ENCODE data around the gene TMEM47. TPM values are rescaled to one million over a fixed set of nuclear protein-coding genes. Genes with fewer than 3 reads are reported as not detected.
A peak's percentile ranks its signal among the peaks of the same experiment; 100 is the strongest.

TMEM47 gene
- total RNA-seq, 4 donors from 2014 or later: 15.6 to 53.8 (median 26.9) TPM

DNA sequence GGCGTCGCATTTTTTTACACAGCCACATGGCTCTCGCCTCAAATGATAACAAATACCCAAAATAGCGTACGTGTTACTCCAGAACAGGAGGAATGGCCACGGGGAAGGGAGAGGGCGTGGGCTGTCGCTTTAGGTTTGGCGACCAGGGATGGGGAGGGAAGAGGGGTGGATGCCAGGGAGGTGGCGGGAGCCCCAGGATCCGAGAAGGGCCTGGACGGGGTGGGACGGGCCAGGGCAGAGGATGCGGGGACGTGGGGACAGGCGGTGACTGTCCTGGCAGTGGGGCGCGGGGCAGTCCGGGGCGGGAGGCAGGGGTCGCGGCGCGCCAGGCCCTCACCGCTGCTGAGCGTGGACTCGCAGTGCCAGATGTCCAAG is 631 bp downstream of the TMEM47 start:
- H3K27me3 ChIP-seq: no peaks in the 10 kb centered on the region

DNA sequence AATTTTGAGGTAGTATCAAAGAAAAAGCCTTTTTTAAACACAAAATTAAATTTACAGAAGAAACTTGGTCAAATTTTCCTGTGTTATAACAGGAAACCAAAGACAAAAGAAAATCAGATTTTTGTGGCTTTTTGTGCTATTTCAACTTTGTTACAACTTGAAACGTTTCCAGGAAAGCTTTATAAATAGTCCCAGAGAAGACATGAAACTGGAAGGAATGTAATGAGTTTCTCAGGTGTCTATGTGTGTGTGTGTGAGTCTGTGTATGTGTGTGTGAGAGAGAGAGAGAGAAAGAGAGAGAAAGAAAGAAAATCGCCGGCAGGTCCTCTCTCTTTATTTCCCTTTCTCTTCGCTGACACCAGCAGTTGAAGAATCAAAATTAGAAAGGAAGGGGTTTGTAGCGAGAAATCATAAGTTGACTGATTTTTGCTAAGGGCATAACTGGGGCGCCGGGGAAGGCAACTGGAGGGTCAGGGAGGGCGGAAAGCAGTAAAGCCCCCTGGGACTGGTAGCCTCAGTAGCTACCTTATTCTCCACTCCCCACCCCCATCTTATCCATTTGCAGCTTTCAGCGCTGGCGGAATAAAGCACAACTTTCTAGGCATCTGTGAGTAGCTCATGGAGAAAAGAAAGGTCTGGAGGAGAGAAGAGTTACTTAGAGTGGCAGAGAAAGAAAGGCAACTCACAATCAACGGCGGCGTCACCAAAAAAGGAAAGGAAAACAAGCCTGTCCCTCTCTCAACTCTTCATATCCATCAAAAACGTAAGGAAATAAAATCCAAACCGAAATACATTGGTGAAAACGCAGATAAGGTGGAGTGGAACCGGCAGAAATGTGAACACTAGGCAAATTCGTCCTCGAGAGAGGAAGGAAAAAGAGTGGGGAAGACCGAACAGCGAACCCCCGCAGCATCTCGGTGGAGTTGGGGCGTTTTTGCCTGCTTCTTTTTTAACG is 1.3 kb downstream of the TMEM47 start:
- 3 to 6% methylated on average over 25 of the region's 25 CpGs for WGBS, 2 donors

More for the DNA sequence above, 631 bp downstream of the TMEM47 start:
- no peak for TF ChIP-seq POLR2A (IDR thresholded peaks at IDR 0.05)
- Histone ChIP-seq H3K27ac (peak overlapping the region; percentile 15 to 61 (median 50)), H3K4me3 (replicated peaks in 1 of 3) (peak overlapping the region; percentile 4 to 65 (median 38)), H3K36me3 (no peaks in the 10 kb centered on the region), H3K4me1 (no peaks in the 10 kb centered on the region), H3K9me3 (no peaks in the 10 kb centered on the region)
- intact Hi-C loops (cut with DNase I): no loop called here
- DNase-seq: no peak
- WGBS, 2 donors: 0% methylated on average over 5 of the region's 27 CpGs

DNA sequence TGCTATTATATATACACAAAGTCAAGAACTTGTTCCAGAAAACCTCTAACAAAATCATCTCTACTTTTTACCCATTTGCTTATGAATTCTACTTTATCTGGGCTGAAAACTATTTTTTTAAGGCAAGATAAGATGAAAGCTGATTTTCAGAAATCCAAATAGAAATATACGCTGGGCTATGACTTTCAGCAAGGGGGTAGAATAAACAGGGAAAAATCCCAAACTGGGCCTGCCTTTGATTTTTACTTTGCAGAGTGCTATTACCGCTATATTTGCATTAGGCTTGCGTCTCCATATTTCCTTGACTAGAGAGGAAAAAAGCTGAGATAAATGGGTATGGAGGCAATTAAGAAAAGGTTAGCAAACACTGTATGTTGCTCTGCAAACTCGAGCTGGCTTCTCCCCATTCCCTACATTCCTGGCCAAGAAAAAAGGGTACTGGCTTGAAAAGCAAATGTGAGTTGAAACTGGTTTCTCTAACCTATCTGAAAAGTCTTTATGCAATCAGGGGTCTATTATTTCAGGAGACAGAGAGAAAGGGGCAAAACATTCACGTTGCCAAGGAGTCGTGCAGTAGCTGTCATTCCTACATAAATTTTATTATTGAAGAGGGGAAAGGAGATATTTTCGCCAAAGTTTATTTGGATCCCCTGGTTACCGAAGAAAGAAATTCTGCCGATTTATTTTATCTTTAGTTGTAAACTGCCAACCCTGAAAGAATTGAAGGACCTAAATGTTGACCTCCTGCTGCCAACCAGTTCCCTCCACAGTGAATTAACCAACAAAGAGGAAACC is 2.2 kb downstream of the TMEM47 start:
- intact Hi-C loops (cut with DNase I): no loop called here
- Histone ChIP-seq H3K4me3 (replicated peaks in 1 of 3) (no peak overlapping the region), H3K36me3 (no peaks in the 10 kb centered on the region), H3K4me1 (no peaks in the 10 kb centered on the region), H3K9me3 (no peaks in the 10 kb centered on the region), H3K27me3 (no peaks in the 10 kb centered on the region), H3K27ac (peak overlapping the region in 2 of 3 donors; percentile 50 to 61)
- TF ChIP-seq POLR2A (IDR thresholded peaks at IDR 0.05): no peak
- TF ChIP-seq, protein P1, sequence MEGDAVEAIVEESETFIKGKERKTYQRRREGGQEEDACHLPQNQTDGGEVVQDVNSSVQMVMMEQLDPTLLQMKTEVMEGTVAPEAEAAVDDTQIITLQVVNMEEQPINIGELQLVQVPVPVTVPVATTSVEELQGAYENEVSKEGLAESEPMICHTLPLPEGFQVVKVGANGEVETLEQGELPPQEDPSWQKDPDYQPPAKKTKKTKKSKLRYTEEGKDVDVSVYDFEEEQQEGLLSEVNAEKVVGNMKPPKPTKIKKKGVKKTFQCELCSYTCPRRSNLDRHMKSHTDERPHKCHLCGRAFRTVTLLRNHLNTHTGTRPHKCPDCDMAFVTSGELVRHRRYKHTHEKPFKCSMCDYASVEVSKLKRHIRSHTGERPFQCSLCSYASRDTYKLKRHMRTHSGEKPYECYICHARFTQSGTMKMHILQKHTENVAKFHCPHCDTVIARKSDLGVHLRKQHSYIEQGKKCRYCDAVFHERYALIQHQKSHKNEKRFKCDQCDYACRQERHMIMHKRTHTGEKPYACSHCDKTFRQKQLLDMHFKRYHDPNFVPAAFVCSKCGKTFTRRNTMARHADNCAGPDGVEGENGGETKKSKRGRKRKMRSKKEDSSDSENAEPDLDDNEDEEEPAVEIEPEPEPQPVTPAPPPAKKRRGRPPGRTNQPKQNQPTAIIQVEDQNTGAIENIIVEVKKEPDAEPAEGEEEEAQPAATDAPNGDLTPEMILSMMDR (IDR thresholded peaks at IDR 0.05): no peak
- WGBS, 2 donors: 47 to 56% methylated on average over 9 of the region's 9 CpGs
- DNase-seq: no peak

More for the DNA sequence above, 1.3 kb downstream of the TMEM47 start:
- Histone ChIP-seq H3K9me3 (no peaks in the 10 kb centered on the region), H3K27ac (peak overlapping the region; percentile 26 to 61 (median 50)), H3K27me3 (no peaks in the 10 kb centered on the region), H3K36me3 (no peaks in the 10 kb centered on the region), H3K4me3 (replicated peaks in 1 of 3) (peak overlapping the region in 2 of 3 donors; percentile 13 to 38), H3K4me1 (no peaks in the 10 kb centered on the region)
- DNase-seq: peak in 1 of 2 donors; percentile 1
- TF ChIP-seq, protein P1 (IDR thresholded peaks at IDR 0.05): no peak
- no peak for TF ChIP-seq POLR2A (IDR thresholded peaks at IDR 0.05)
- intact Hi-C loops (cut with DNase I): no loop called here

DNA sequence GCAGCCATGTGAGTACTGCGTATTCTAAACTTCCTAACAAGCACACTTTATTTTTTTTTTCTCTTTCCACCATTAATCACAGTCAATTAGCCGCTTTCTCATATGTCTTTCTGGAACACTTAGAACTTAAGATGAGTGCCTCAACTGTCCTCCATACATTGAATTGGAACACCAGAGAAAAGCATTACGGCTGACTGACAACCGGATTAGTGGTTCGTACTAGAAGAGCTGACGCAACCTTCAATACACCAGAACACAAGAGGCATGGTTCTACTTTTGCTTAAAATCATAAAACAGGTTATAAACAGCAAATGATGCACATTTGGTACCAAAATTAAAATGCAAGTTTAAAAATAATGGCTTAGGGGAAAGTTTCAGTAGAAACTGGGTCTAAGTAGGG is 3.3 kb downstream of the TMEM47 start:
- no peak for DNase-seq
- Histone ChIP-seq H3K9me3 (no peaks in the 10 kb centered on the region), H3K27me3 (no peaks in the 10 kb centered on the region), H3K27ac (peak overlapping the region in 2 of 3 donors; percentile 15 to 61), H3K4me3 (replicated peaks in 1 of 3) (no peak overlapping the region), H3K36me3 (no peaks in the 10 kb centered on the region), H3K4me1 (no peaks in the 10 kb centered on the region)
- intact Hi-C loops (cut with DNase I): no loop called here
- TF ChIP-seq, protein P1 (IDR thresholded peaks at IDR 0.05): no peak
- no peak for TF ChIP-seq POLR2A (IDR thresholded peaks at IDR 0.05)
- 53 to 69% methylated on average over 6 of the region's 6 CpGs for WGBS, 2 donors

DNA sequence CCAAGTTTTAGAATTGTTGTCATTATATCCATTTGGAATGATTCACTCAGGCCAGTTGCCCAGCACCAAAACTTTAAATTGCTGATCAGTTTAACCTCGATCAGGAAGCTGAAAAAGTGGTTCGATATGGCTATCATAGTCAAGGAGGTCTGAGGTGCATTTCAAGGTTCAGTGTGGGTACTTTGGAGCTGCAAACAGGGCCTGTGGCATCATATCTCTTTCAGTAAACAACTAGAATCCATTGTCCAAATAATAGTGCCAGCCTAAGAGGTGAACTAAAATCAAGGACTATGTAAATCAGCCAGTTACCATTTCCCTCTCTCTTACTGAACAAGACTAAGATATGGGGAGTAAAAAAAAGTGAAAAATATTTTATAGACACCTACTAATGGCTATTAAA is 14.2 kb downstream of the TMEM47 start:
- H3K9me3 ChIP-seq: no peaks in the 10 kb centered on the region
- H3K4me3 ChIP-seq (replicated peaks in 1 of 3): no peak overlapping the region
- H3K36me3 ChIP-seq: no peaks in the 10 kb centered on the region
- no peak for DNase-seq
- H3K27ac ChIP-seq: no peak overlapping the region
- TF ChIP-seq, protein P1 (IDR thresholded peaks at IDR 0.05): no peak
- TF ChIP-seq POLR2A (IDR thresholded peaks at IDR 0.05): no peak
- intact Hi-C loops (cut with DNase I): no loop called here
- no peaks in the 10 kb centered on the region for H3K27me3 ChIP-seq
- H3K4me1 ChIP-seq: no peaks in the 10 kb centered on the region
- 72% methylated on average over 2 of the region's 2 CpGs for WGBS, 2 donors

All from thyroid gland (tissue), 4 donors.